CD4-positive, alpha-beta T cell (primary cell): ENCODE measurements around the gene CHD9. TPM values are rescaled to one million over a fixed set of nuclear protein-coding genes. Genes with fewer than 3 reads are reported as not detected.

Experiments used
- ATAC-seq: fragments of 200-7000 bp; cut with Tn5 transposase; one replicate; pipeline ENCODE4 v1.10.0; 2022; ENCODE audit warnings: mild to moderate bottlenecking; ENCODE audit not compliant: poor library complexity
- CTCF ChIA-PET: fragments of 350-600 bp; sonication (Branson Sonifier 250); formaldehyde crosslinking; loops from one replicate; lab custom pipeline; 2021; ENCODE audit warnings: antibody characterized with exemption, inconsistent platforms; lab: Charles Lee
- POLR2A ChIA-PET: fragments of 350-600 bp; sonication (Branson Sonifier 250); formaldehyde crosslinking; loops from one replicate; lab custom pipeline; 2021; ENCODE audit warnings: antibody characterized with exemption, inconsistent platforms; lab: Charles Lee
- DNase-seq, 14 experiments: peaks; one replicate each; pipeline ENCODE4 v3.0.0-alpha.2; 2013 to 2020; ENCODE audit warnings: mixed read lengths in 2 of 14
- H3K27ac ChIP-seq, 2 donors: one replicate each; pipeline versions ENCODE4 v1.5.1 to v1.7.0; 2013; ENCODE audit warnings: low read length in 2 of 2, low read depth in 1 of 2, mild to moderate bottlenecking in 1 of 2
- H3K27me3 ChIP-seq, 2 experiments: 1 replicate in 1 of 2; 2 replicates in 1 of 2; pipeline versions ENCODE4 v1.6.1 to v1.7.0; 2013; ENCODE audit warnings: low read length in 2 of 2, control low read depth in 1 of 2, mild to moderate bottlenecking in 1 of 2, moderate library complexity in 1 of 2; ENCODE audit not compliant: insufficient read depth in 2 of 2, control insufficient read depth in 1 of 2
- H3K36me3 ChIP-seq: one replicate; pipeline ENCODE4 v1.6.1; 2013; ENCODE audit warnings: low read length, control low read depth; ENCODE audit not compliant: insufficient read depth
- H3K4me1 ChIP-seq: one replicate; pipeline ENCODE4 v1.6.1; 2013; ENCODE audit warnings: low read length, control low read depth; ENCODE audit not compliant: insufficient read depth
- H3K4me3 ChIP-seq: one replicate; pipeline ENCODE4 v1.5.1; 2013; ENCODE audit warnings: mild to moderate bottlenecking, low read length, moderate library complexity
- H3K9me3 ChIP-seq, 2 experiments: 1 replicate in 1 of 2; 2 replicates in 1 of 2; pipeline versions ENCODE4 v1.6.1 to v1.7.0; 2013; ENCODE audit warnings: low read length in 2 of 2, mild to moderate bottlenecking in 2 of 2, control low read depth in 1 of 2, moderate library complexity in 1 of 2; ENCODE audit not compliant: control insufficient read depth in 1 of 2, insufficient read depth in 1 of 2
- H3K27ac Mint-ChIP-seq: one replicate; pipeline ENCODE4 v1.8.0; 2020; ENCODE audit warnings: mixed read lengths
- H3K27me3 Mint-ChIP-seq: one replicate; pipeline ENCODE4 v1.8.0; 2021; ENCODE audit warnings: mixed read lengths
- H3K36me3 Mint-ChIP-seq: one replicate; pipeline ENCODE4 v1.8.0; 2021; ENCODE audit warnings: low read depth, mixed read lengths
- H3K4me1 Mint-ChIP-seq: one replicate; pipeline ENCODE4 v1.8.0; 2021; ENCODE audit warnings: low read depth, mixed read lengths
- H3K4me3 Mint-ChIP-seq: one replicate; pipeline ENCODE4 v1.8.0; 2020; ENCODE audit warnings: mild to moderate bottlenecking, mixed read lengths
- H3K9me3 Mint-ChIP-seq: one replicate; pipeline ENCODE4 v1.8.0; 2020; ENCODE audit warnings: mixed read lengths
- CTCF ChIP-seq: fragments of 200-600 bp; IDR thresholded peaks from one replicate; pipeline ENCODE4 v1.8.0; 2022; ENCODE audit warnings: antibody characterized with exemption, mild to moderate bottlenecking
- intact Hi-C, 2 experiments: fragments of 100-400 bp; cut with DNase I in 1 of 2; cut with micrococcal nuclease in 1 of 2; formaldehyde crosslinking; loops; one replicate each; pipeline versions ENCODE4 v1.15.1 to v1.9.0; 2023 to 2025; cut with DNase I, micrococcal nuclease
- total RNA-seq, 174 experiments: library from RNA in 2 of 174; stranded (reverse) in 2 of 174; gene quantifications; one replicate each; pipeline ENCODE4 v1.2.3 and lab custom pipeline; 2021 to 2026

Gene CHD9
- total RNA-seq, 2 experiments from 2014 or later = 28.2 to 28.8 TPM

GRCh38 chr16:53085931-53086421, 31.2 kb downstream of the CHD9 start:
- no peaks in the 10 kb centered on the region for H3K27me3 Mint-ChIP-seq
- no peak overlapping the region for H3K4me3 Mint-ChIP-seq
- DNase-seq = no peak
- no peak overlapping the region for H3K4me3 ChIP-seq
- TF ChIP-seq CTCF = no peak
- H3K9me3 Mint-ChIP-seq = no peaks in the 10 kb centered on the region
- intact Hi-C loops = no loop called here
- peaks cover 15% of the 10 kb centered on the region for H3K4me1 ChIP-seq
- H3K27me3 ChIP-seq = no peaks in the 10 kb centered on the region
- no peaks in the 10 kb centered on the region for H3K9me3 ChIP-seq
- no peaks in the 10 kb centered on the region for H3K4me1 Mint-ChIP-seq
- H3K27ac ChIP-seq = no peak overlapping the region
- CTCF ChIA-PET = interaction anchor here (1.3 kb wide), 1 partner anchor 13 kb away, joined by 3 read pairs; no protein-coding TSS in a partner anchor
- ATAC-seq = no peak
- POLR2A ChIA-PET = interaction anchor here (1.2 kb wide), 1 partner anchor 13 kb away, joined by 3 read pairs; no protein-coding TSS in a partner anchor
- H3K36me3 ChIP-seq = no peaks in the 10 kb centered on the region
- no peak overlapping the region for H3K27ac Mint-ChIP-seq
- H3K36me3 Mint-ChIP-seq = no peaks in the 10 kb centered on the region

- no peaks in the 10 kb centered on the region for H3K9me3 ChIP-seq
- H3K9me3 Mint-ChIP-seq = no peaks in the 10 kb centered on the region
- ChIA-PET POLR2A (interaction anchor here (1.2 kb wide), 1 partner anchor 11 kb away, joined by 3 read pairs; no protein-coding TSS in a partner anchor), CTCF (no interaction called here)
- no peaks in the 10 kb centered on the region for H3K27me3 Mint-ChIP-seq
- no peak overlapping the region for H3K27ac Mint-ChIP-seq
- no peak overlapping the region for H3K4me3 ChIP-seq
- intact Hi-C loops = no loop called here
- ATAC-seq = no peak
- H3K4me1 ChIP-seq = peaks cover 26% of the 10 kb centered on the region
- no peak overlapping the region for H3K27ac ChIP-seq
- H3K4me1 Mint-ChIP-seq = peaks cover 4% of the 10 kb centered on the region
- H3K36me3 Mint-ChIP-seq = no peaks in the 10 kb centered on the region
- H3K36me3 ChIP-seq = no peaks in the 10 kb centered on the region
- no peaks in the 10 kb centered on the region for H3K27me3 ChIP-seq
- DNase-seq = no peak
- no peak overlapping the region for H3K4me3 Mint-ChIP-seq
- TF ChIP-seq CTCF = no peak
Observed at GRCh38 chr16:53087101-53087500, 32.3 kb downstream of the CHD9 start.

GRCh38 chr16:53089434-53090285, 34.9 kb downstream of the CHD9 start:
- Histone ChIP-seq H3K27me3 (no peaks in the 10 kb centered on the region), H3K4me3 (no peak overlapping the region), H3K9me3 (no peaks in the 10 kb centered on the region), H3K27ac (no peak overlapping the region), H3K36me3 (no peaks in the 10 kb centered on the region), H3K4me1 (peaks cover 38% of the 10 kb centered on the region)
- H3K36me3 Mint-ChIP-seq = no peaks in the 10 kb centered on the region
- ChIA-PET CTCF (no interaction called here), POLR2A (no interaction called here)
- no peak overlapping the region for H3K27ac Mint-ChIP-seq
- intact Hi-C loops = no loop called here
- no peak for TF ChIP-seq CTCF
- no peaks in the 10 kb centered on the region for H3K27me3 Mint-ChIP-seq
- H3K4me1 Mint-ChIP-seq = peaks cover 17% of the 10 kb centered on the region
- DNase-seq (no peak), ATAC-seq (no peak)
- no peaks in the 10 kb centered on the region for H3K9me3 Mint-ChIP-seq
- H3K4me3 Mint-ChIP-seq = no peak overlapping the region
